GM12872 (cell line): Measurements from ENCODE around the gene KLHL29.

Source experiments
- CTCF ChIP-seq: IDR thresholded peaks from 3 replicates; pipeline ENCODE4 v1.5.1; 2011; ENCODE audit warnings: low read depth, mild to moderate bottlenecking, low read length, moderate library complexity; ENCODE audit not compliant: insufficient read depth

Gene KLHL29

GRCh38 chr2:23387221-23387550 is 2.2 kb downstream of the KLHL29 start:
- TF ChIP-seq CTCF, result no peak

- TF ChIP-seq CTCF, result no peak
Measured at GRCh38 chr2:23387845-23388244, 2.9 kb downstream of the KLHL29 start.

GRCh38 chr2:23388294-23388693 is 3.3 kb downstream of the KLHL29 start:
- TF ChIP-seq CTCF, result no peak

GRCh38 chr2:23388756-23389514 is 4.0 kb downstream of the KLHL29 start:
- no peak for TF ChIP-seq CTCF

- TF ChIP-seq CTCF, result no peak
Measured at GRCh38 chr2:23390152-23390551, 5.2 kb downstream of the KLHL29 start.

GRCh38 chr2:23393722-23394121 is 8.7 kb downstream of the KLHL29 start:
- no peak for TF ChIP-seq CTCF

GRCh38 chr2:23394700-23395099 is 9.7 kb downstream of the KLHL29 start:
- no peak for TF ChIP-seq CTCF
